ENCODE results near the gene FGB. TPM values are rescaled to one million over a fixed set of nuclear protein-coding genes. Genes with fewer than 3 reads are reported as not detected.

FGB gene
- total RNA-seq, 1 donor from 2014 or later = 0.95 TPM

- no peak for DNase-seq
- no peaks in the 10 kb centered on the region for H3K9me3 ChIP-seq
- ATAC-seq = no peak
- H3K36me3 ChIP-seq = no peaks in the 10 kb centered on the region
- peaks cover 4% of the 10 kb centered on the region for H3K27me3 ChIP-seq (ENCODE audit: low read depth)
- H3K4me3 ChIP-seq = no peak overlapping the region
- TF ChIP-seq CTCF (IDR thresholded peaks at IDR 0.05) = no peak
- H3K4me1 ChIP-seq = no peaks in the 10 kb centered on the region
- intact Hi-C loops (cut with DNase I) = no loop called here
- H3K27ac ChIP-seq = no peak overlapping the region
Observed at GRCh38 chr4:154526151-154526550, 36.7 kb upstream of the FGB start.

- no peak for TF ChIP-seq CTCF (IDR thresholded peaks at IDR 0.05)
- Histone ChIP-seq H3K36me3 (no peaks in the 10 kb centered on the region), H3K9me3 (no peaks in the 10 kb centered on the region), H3K27ac (no peak overlapping the region), H3K27me3 (ENCODE audit: low read depth) (peaks cover 4% of the 10 kb centered on the region), H3K4me1 (no peaks in the 10 kb centered on the region), H3K4me3 (no peak overlapping the region)
- DNase-seq (no peak), ATAC-seq (no peak)
- intact Hi-C loops (cut with DNase I) = no loop called here
Observed at GRCh38 chr4:154527308-154527707, 35.5 kb upstream of the FGB start.

GRCh38 chr4:154528869-154529268 lies 33.9 kb upstream of the FGB start:
- intact Hi-C loops (cut with DNase I) = no loop called here
- no peaks in the 10 kb centered on the region for H3K4me1 ChIP-seq
- peaks cover 4% of the 10 kb centered on the region for H3K27me3 ChIP-seq (ENCODE audit: low read depth)
- no peak for DNase-seq
- no peaks in the 10 kb centered on the region for H3K36me3 ChIP-seq
- H3K4me3 ChIP-seq = no peak overlapping the region
- no peaks in the 10 kb centered on the region for H3K9me3 ChIP-seq
- peak; percentile 48 to 56 for ATAC-seq
- H3K27ac ChIP-seq = no peak overlapping the region
- TF ChIP-seq CTCF (IDR thresholded peaks at IDR 0.05) = no peak

GRCh38 chr4:154529728-154530519 lies 32.9 kb upstream of the FGB start:
- H3K4me3 ChIP-seq = no peak overlapping the region
- TF ChIP-seq CTCF (IDR thresholded peaks at IDR 0.05) = no peak
- peaks cover 2% of the 10 kb centered on the region for H3K36me3 ChIP-seq
- H3K4me1 ChIP-seq = no peaks in the 10 kb centered on the region
- intact Hi-C loops (cut with DNase I) = no loop called here
- ATAC-seq = no peak
- DNase-seq = no peak
- no peaks in the 10 kb centered on the region for H3K27me3 ChIP-seq (ENCODE audit: low read depth)
- H3K9me3 ChIP-seq = no peaks in the 10 kb centered on the region
- no peak overlapping the region for H3K27ac ChIP-seq

- H3K4me3 ChIP-seq = no peak overlapping the region
- intact Hi-C loops (cut with DNase I) = no loop called here
- no peaks in the 10 kb centered on the region for H3K27me3 ChIP-seq (ENCODE audit: low read depth)
- H3K9me3 ChIP-seq = no peaks in the 10 kb centered on the region
- H3K36me3 ChIP-seq = peaks cover 46% of the 10 kb centered on the region
- TF ChIP-seq CTCF (IDR thresholded peaks at IDR 0.05) = no peak
- H3K27ac ChIP-seq = no peak overlapping the region
- no peak for ATAC-seq
- no peak for DNase-seq
- H3K4me1 ChIP-seq = no peaks in the 10 kb centered on the region
Observed at GRCh38 chr4:154534296-154534695, 28.5 kb upstream of the FGB start.

Data from lower lobe of right lung (tissue), 2 donors.